Gastrocnemius medialis (tissue), 4 donors: Measurements from ENCODE around the gene CELF4. TPM values are rescaled to one million over a fixed set of nuclear protein-coding genes. Genes with fewer than 3 reads are reported as not detected.

Experiments
- ATAC-seq, 2 donors: fragments of 150-250 bp; one replicate each; pipeline ENCODE4 v1.9.1; 2016
- DNase-seq, 2 donors: peaks; one replicate each; pipeline ENCODE4 v3.0.0-alpha.2; 2019
- H3K27ac ChIP-seq, 4 donors: fragments of 200-600 bp; sonication (generic); 1 replicate in 1 of 4; 2 replicates in 3 of 4; pipeline ENCODE4 v1.5.1; 2016 to 2018; ENCODE audit warnings: mild to moderate bottlenecking in 2 of 4, moderate library complexity in 1 of 4
- H3K27me3 ChIP-seq, 3 donors: fragments of 200-600 bp; sonication (generic) in 2 of 3; 1 replicate in 1 of 3; 2 replicates in 2 of 3; pipeline versions ENCODE4 v1.5.1 to v1.6.0; 2016 to 2019; ENCODE audit warnings: mild to moderate bottlenecking in 1 of 3, moderate library complexity in 1 of 3
- H3K36me3 ChIP-seq, 2 donors: fragments of 200-600 bp; sonication (generic) in 1 of 2; one replicate each; pipeline ENCODE4 v1.5.1; 2017 to 2018
- H3K4me1 ChIP-seq, 2 donors: fragments of 200-600 bp; sonication (generic) in 1 of 2; one replicate each; pipeline ENCODE4 v1.5.1; 2016 to 2017; ENCODE audit warnings: mild to moderate bottlenecking in 2 of 2
- H3K4me3 ChIP-seq, 4 donors: fragments of 200-600 bp; sonication (generic) in 3 of 4; 1 replicate in 1 of 4; 2 replicates in 3 of 4; pipeline ENCODE4 v1.5.1; 2016 to 2019; ENCODE audit warnings: mild to moderate bottlenecking in 2 of 4
- H3K9me3 ChIP-seq, 3 donors: fragments of 200-600 bp; sonication (generic) in 2 of 3; 1 replicate in 1 of 3; 2 replicates in 2 of 3; pipeline ENCODE4 v1.5.1; 2016 to 2019
- CTCF ChIP-seq, 5 experiments: fragments of 450-650 bp in 3 of 5; fragments of 200-600 bp in 2 of 5; sonication (generic) in 2 of 5; IDR thresholded peaks in 4 of 5; conservative IDR thresholded peaks in 1 of 5; 1 replicate in 4 of 5; 2 replicates in 1 of 5; pipeline ENCODE4 v1.5.1; 2016 to 2019; ENCODE audit warnings: antibody characterized with exemption in 5 of 5, mild to moderate bottlenecking in 3 of 5, moderate library complexity in 3 of 5
- POLR2A ChIP-seq, 2 donors: fragments of 450-650 bp; IDR thresholded peaks; one replicate each; pipeline ENCODE4 v1.6.1; 2017; ENCODE audit warnings: antibody characterized with exemption in 2 of 2, mild to moderate bottlenecking in 2 of 2, moderate library complexity in 2 of 2
- in situ Hi-C, 4 donors: fragments of 200-750 bp; cut with MboI; loops; one replicate each; pipeline versions ENCODE4 v1.15.0 to v1.8.0; 2017; ENCODE audit warnings: low sequenced_read_pairs in 4 of 4
- intact Hi-C: fragments of 100-400 bp; cut with DNase I; formaldehyde crosslinking; loops from one replicate; pipeline ENCODE4 v1.15.1; 2023; ENCODE audit warnings: low total_unique reads
- total RNA-seq, 4 donors: library from RNA; depleted of rRNA; stranded (reverse); fragments of >200 nt; gene quantifications; one replicate each; pipeline versions ENCODE4 v1.1.0 to v1.2.3, GENCODE V29; 2016

Gene CELF4
- total RNA-seq, 4 donors from 2014 or later: not detected

GRCh38 chr18:37598396-37598795 lies 32.8 kb upstream of the CELF4 start:
- Histone ChIP-seq H3K27me3 (no peaks in the 10 kb centered on the region), H3K36me3 (no peaks in the 10 kb centered on the region), H3K4me3 (no peak overlapping the region), H3K9me3 (no peaks in the 10 kb centered on the region), H3K4me1 (no peaks in the 10 kb centered on the region), H3K27ac (no peak overlapping the region)
- no peak for ATAC-seq
- TF ChIP-seq POLR2A (IDR thresholded peaks at IDR 0.05) (no peak), CTCF (IDR thresholded peaks at IDR 0.05 in 4 of 5, conservative IDR thresholded peaks at IDR 0.05 in 1 of 5) (no peak)
- DNase-seq: no peak
- in situ Hi-C loops: no loop called here
- intact Hi-C loops: no loop called here

- Histone ChIP-seq H3K36me3 (no peaks in the 10 kb centered on the region), H3K27ac (no peak overlapping the region), H3K27me3 (no peaks in the 10 kb centered on the region), H3K9me3 (no peaks in the 10 kb centered on the region), H3K4me1 (no peaks in the 10 kb centered on the region), H3K4me3 (no peak overlapping the region)
- no peak for ATAC-seq
- no peak for DNase-seq
- in situ Hi-C loops: no loop called here
- TF ChIP-seq CTCF (IDR thresholded peaks at IDR 0.05 in 4 of 5, conservative IDR thresholded peaks at IDR 0.05 in 1 of 5): no peak
- no peak for TF ChIP-seq POLR2A (IDR thresholded peaks at IDR 0.05)
- intact Hi-C loops: no loop called here
Observed at GRCh38 chr18:37590346-37590745, 24.7 kb upstream of the CELF4 start.

GRCh38 chr18:37588289-37588688 lies 22.7 kb upstream of the CELF4 start:
- intact Hi-C loops: no loop called here
- in situ Hi-C loops: no loop called here
- Histone ChIP-seq H3K36me3 (no peaks in the 10 kb centered on the region), H3K27ac (no peak overlapping the region), H3K9me3 (no peaks in the 10 kb centered on the region), H3K4me1 (no peaks in the 10 kb centered on the region), H3K4me3 (no peak overlapping the region), H3K27me3 (no peaks in the 10 kb centered on the region)
- no peak for DNase-seq
- no peak for TF ChIP-seq POLR2A (IDR thresholded peaks at IDR 0.05)
- TF ChIP-seq CTCF (IDR thresholded peaks at IDR 0.05 in 4 of 5, conservative IDR thresholded peaks at IDR 0.05 in 1 of 5): no peak
- ATAC-seq: no peak

- H3K27me3 ChIP-seq: no peaks in the 10 kb centered on the region
- H3K27ac ChIP-seq: no peak overlapping the region
- TF ChIP-seq POLR2A (IDR thresholded peaks at IDR 0.05): no peak
- TF ChIP-seq CTCF (IDR thresholded peaks at IDR 0.05 in 4 of 5, conservative IDR thresholded peaks at IDR 0.05 in 1 of 5): no peak
- H3K36me3 ChIP-seq: no peaks in the 10 kb centered on the region
- H3K9me3 ChIP-seq: no peaks in the 10 kb centered on the region
- DNase-seq (no peak), ATAC-seq (no peak)
- intact Hi-C loops (no loop called here), in situ Hi-C loops (no loop called here)
- no peaks in the 10 kb centered on the region for H3K4me1 ChIP-seq
- H3K4me3 ChIP-seq: no peak overlapping the region
Observed at GRCh38 chr18:37586656-37587225, 21.1 kb upstream of the CELF4 start.
